Testis (tissue), 2 donors: Measurements from ENCODE around the gene POLR3E.

Source experiments
- CTCF ChIP-seq, 3 experiments: fragments of 450-650 bp in 2 of 3; fragments of 200-600 bp in 1 of 3; sonication (generic) in 1 of 3; IDR thresholded peaks; one replicate each; pipeline ENCODE4 v1.5.1; 2016 to 2019; ENCODE audit warnings: antibody characterized with exemption in 3 of 3, mild to moderate bottlenecking in 2 of 3, moderate library complexity in 1 of 3
- POLR2A ChIP-seq: fragments of 450-650 bp; IDR thresholded peaks from one replicate; pipeline ENCODE4 v1.6.1; 2017; ENCODE audit warnings: antibody characterized with exemption, mild to moderate bottlenecking, moderate library complexity

- TF ChIP-seq CTCF (IDR thresholded peaks at IDR 0.05) (no peak), POLR2A (no peak)
Observed at GRCh38 chr16:22352140-22352539, 54.9 kb downstream of the POLR3E start.
